Femur (tissue), 1 donor: ENCODE results near the gene TK2.
"Not testable (repeated sequence)": the region's sequence is repeated elsewhere in the genome, so short reads cannot be mapped to it uniquely, and the experiment has no call there.

Source experiments
- DNase-seq: peaks from one replicate; pipeline ENCODE4 v3.0.0-alpha.2; 2017

The TK2 gene

GRCh38 chr16:66465946-66466345 is 84.0 kb downstream of the TK2 start:
- not testable (repeated sequence) for DNase-seq

DNA sequence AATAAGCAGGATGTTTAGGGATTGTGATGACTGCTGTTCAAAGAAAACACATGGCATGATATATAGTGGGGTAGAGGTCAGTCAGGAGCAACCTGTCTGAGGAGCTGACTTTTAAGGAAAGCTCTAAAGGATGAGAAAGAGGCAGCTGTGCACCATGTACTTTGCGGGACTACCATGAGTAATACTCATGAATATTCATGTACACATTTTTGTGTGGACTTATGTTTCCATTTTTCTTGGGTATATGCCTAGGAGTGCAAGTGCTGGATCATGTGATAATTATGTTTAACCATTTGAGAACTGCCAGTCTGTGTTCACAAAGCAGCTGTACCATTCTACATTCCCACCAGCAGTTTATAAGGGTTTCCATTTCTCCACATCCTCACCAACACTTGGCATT is 87.0 kb downstream of the TK2 start:
- DNase-seq = no peak

- no peak for DNase-seq
These were observed 89.2 kb downstream of the TK2 start for GRCh38 chr16:66460703-66461102.

GRCh38 chr16:66459878-66460277 is 90.0 kb downstream of the TK2 start:
- DNase-seq = no peak

GRCh38 chr16:66458853-66459252 is 91.1 kb downstream of the TK2 start:
- DNase-seq = no peak

- no peak for DNase-seq
These were observed 91.6 kb downstream of the TK2 start for GRCh38 chr16:66458292-66458691.
